Neural crest cell (in vitro differentiated cells): ENCODE data around the gene DPT. TPM values are rescaled to one million over a fixed set of nuclear protein-coding genes. Genes with fewer than 3 reads are reported as not detected.

ENCODE experiments used
- DNase-seq: peaks from one replicate; pipeline ENCODE4 v3.0.0; 2021; ENCODE audit warnings: low read depth, mixed read lengths, low spot score
- H3K27ac Mint-ChIP-seq: one replicate; pipeline ENCODE4 v1.8.0; 2021; ENCODE audit warnings: mild to moderate bottlenecking, mixed read lengths; ENCODE audit not compliant: unreplicated experiment
- H3K27me3 Mint-ChIP-seq: 2 replicates; pipeline ENCODE4 v1.8.0; 2021; ENCODE audit warnings: low read depth, mild to moderate bottlenecking, mixed read lengths
- H3K36me3 Mint-ChIP-seq: 2 replicates; pipeline ENCODE4 v1.8.0; 2021; ENCODE audit warnings: low read depth, mild to moderate bottlenecking, mixed read lengths
- H3K4me1 Mint-ChIP-seq: 2 replicates; pipeline ENCODE4 v1.8.0; 2021; ENCODE audit warnings: mixed read lengths
- H3K4me3 Mint-ChIP-seq: one replicate; pipeline ENCODE4 v1.8.0; 2021; ENCODE audit warnings: mild to moderate bottlenecking, mixed read lengths
- H3K9me3 Mint-ChIP-seq: 2 replicates; pipeline ENCODE4 v1.8.0; 2021; ENCODE audit warnings: mixed read lengths
- total RNA-seq: library from RNA; stranded (reverse); gene quantifications from 2 replicates; pipeline ENCODE4 v1.2.1, GENCODE V29; 2021
- TF ChIP-seq, protein P1 (sequence below): fragments of 200-600 bp; sonication (generic); conservative IDR thresholded peaks from 2 replicates; pipeline ENCODE4 v1.5.0; 2021; ENCODE audit warnings: antibody characterized with exemption, mild to moderate bottlenecking

Gene DPT
- total RNA-seq, 1 donor from 2014 or later: not detected

DNA sequence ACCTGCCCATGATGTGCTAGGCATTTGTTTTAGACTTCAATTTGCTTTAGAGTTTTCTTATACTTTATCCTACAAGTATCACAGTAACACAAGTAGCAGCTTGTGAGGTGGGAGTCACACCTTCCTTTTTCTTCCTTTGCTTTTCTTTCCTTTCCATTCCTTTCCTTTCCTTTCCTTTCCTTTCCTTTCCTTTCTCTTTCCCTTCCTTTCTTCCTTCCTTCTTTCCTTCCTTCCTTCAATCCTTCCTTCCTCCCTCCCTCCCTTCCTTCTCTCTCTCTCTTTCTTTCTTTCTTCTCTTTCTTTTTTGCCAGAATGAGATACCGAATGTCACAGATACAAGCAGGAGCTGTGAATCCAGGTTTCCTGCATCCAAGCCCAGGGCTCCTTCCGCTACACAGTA lies 3.9 kb downstream of the DPT start:
- H3K4me1 Mint-ChIP-seq: no peaks in the 10 kb centered on the region
- no peaks in the 10 kb centered on the region for H3K9me3 Mint-ChIP-seq
- no peak for DNase-seq
- TF ChIP-seq, protein P1, sequence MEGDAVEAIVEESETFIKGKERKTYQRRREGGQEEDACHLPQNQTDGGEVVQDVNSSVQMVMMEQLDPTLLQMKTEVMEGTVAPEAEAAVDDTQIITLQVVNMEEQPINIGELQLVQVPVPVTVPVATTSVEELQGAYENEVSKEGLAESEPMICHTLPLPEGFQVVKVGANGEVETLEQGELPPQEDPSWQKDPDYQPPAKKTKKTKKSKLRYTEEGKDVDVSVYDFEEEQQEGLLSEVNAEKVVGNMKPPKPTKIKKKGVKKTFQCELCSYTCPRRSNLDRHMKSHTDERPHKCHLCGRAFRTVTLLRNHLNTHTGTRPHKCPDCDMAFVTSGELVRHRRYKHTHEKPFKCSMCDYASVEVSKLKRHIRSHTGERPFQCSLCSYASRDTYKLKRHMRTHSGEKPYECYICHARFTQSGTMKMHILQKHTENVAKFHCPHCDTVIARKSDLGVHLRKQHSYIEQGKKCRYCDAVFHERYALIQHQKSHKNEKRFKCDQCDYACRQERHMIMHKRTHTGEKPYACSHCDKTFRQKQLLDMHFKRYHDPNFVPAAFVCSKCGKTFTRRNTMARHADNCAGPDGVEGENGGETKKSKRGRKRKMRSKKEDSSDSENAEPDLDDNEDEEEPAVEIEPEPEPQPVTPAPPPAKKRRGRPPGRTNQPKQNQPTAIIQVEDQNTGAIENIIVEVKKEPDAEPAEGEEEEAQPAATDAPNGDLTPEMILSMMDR: no peak
- H3K27me3 Mint-ChIP-seq: no peaks in the 10 kb centered on the region
- no peak overlapping the region for H3K4me3 Mint-ChIP-seq
- no peaks in the 10 kb centered on the region for H3K36me3 Mint-ChIP-seq
- H3K27ac Mint-ChIP-seq: peak overlapping the region; percentile 27

- Mint-ChIP-seq H3K36me3 (no peaks in the 10 kb centered on the region), H3K4me1 (peaks cover 2% of the 10 kb centered on the region), H3K27ac (no peak overlapping the region), H3K4me3 (no peak overlapping the region), H3K9me3 (no peaks in the 10 kb centered on the region), H3K27me3 (no peaks in the 10 kb centered on the region)
- DNase-seq: no peak
- TF ChIP-seq, protein P1: no peak
Observed at GRCh38 chr1:168723000-168723399, 6.0 kb downstream of the DPT start.

GRCh38 chr1:168720839-168721238 lies 8.2 kb downstream of the DPT start:
- Mint-ChIP-seq H3K9me3 (peaks cover 5% of the 10 kb centered on the region), H3K4me1 (peaks cover 5% of the 10 kb centered on the region), H3K36me3 (no peaks in the 10 kb centered on the region), H3K27me3 (no peaks in the 10 kb centered on the region), H3K4me3 (no peak overlapping the region), H3K27ac (no peak overlapping the region)
- TF ChIP-seq, protein P1: no peak
- DNase-seq: no peak

GRCh38 chr1:168719306-168720111 lies 9.5 kb downstream of the DPT start:
- peaks cover 5% of the 10 kb centered on the region for H3K4me1 Mint-ChIP-seq
- H3K9me3 Mint-ChIP-seq: peaks cover 5% of the 10 kb centered on the region
- H3K4me3 Mint-ChIP-seq: no peak overlapping the region
- no peak for DNase-seq
- H3K36me3 Mint-ChIP-seq: no peaks in the 10 kb centered on the region
- TF ChIP-seq, protein P1: no peak
- H3K27me3 Mint-ChIP-seq: no peaks in the 10 kb centered on the region
- H3K27ac Mint-ChIP-seq: no peak overlapping the region

DNA sequence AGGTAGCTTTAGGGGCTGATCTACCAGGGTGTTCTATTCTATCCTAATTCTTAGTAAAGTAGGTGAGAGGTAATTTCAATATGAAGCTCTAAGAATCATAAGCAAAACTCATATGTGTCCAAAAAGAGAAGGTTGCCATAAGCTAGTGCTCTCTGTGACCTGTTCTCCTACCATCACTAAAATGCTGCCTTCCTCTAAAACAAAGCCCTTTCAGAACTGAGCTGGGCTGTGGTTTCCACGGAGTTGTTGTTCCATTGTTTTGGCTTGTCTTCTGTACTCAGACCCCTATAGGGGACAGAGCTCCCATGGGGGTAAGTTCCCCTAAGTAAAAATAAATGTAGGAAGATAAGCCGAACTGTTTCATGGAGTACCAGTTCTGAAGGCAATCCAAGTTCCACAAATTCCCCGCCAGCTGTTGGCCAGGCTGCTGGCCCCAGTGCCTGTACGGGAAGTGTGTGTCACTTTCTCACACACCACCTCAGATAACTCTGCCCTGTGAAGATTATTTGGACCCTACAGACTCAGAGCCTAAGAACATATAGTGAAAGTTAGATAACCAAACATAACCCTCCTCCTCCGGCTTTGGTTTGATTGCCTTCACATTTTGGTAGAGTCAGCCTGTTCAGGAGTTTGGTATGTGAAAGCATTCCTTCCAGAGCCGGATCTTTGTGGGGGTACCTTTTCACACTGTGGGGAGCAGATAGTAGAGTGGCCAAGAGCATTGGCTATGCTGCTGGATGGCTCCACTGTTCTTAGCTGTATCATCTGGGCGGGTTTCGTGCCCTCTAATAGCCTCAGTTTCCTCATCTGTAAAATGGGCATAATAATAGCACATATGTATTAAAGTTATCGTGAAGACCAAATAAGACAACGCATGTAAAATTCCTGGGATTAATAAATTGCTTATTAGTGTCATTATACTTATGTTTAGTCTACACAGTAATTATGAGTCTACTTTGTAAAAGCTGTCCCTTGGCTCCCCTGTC lies 10.8 kb downstream of the DPT start:
- DNase-seq: no peak
- Mint-ChIP-seq H3K27me3 (no peaks in the 10 kb centered on the region), H3K9me3 (peaks cover 5% of the 10 kb centered on the region), H3K27ac (no peak overlapping the region), H3K4me3 (no peak overlapping the region), H3K4me1 (peaks cover 5% of the 10 kb centered on the region), H3K36me3 (no peaks in the 10 kb centered on the region)
- TF ChIP-seq, protein P1: no peak
